Neural cell (in vitro differentiated cells): ENCODE results near the gene DENND2A.

Source experiments
- EP300 ChIP-seq: fragments of 450-650 bp; conservative IDR thresholded peaks from 2 replicates; pipeline ENCODE4 v1.6.1; 2014; ENCODE audit warnings: antibody characterized with exemption, mild to moderate bottlenecking, moderate library complexity; ENCODE audit not compliant: poor library complexity, severe bottlenecking
- TF ChIP-seq, protein P1 (sequence below): fragments of 450-650 bp; IDR thresholded peaks from 2 replicates; pipeline ENCODE4 v1.5.1; 2014; ENCODE audit warnings: antibody characterized with exemption, mild to moderate bottlenecking, moderate library complexity; ENCODE audit not compliant: poor library complexity, severe bottlenecking

DNA sequence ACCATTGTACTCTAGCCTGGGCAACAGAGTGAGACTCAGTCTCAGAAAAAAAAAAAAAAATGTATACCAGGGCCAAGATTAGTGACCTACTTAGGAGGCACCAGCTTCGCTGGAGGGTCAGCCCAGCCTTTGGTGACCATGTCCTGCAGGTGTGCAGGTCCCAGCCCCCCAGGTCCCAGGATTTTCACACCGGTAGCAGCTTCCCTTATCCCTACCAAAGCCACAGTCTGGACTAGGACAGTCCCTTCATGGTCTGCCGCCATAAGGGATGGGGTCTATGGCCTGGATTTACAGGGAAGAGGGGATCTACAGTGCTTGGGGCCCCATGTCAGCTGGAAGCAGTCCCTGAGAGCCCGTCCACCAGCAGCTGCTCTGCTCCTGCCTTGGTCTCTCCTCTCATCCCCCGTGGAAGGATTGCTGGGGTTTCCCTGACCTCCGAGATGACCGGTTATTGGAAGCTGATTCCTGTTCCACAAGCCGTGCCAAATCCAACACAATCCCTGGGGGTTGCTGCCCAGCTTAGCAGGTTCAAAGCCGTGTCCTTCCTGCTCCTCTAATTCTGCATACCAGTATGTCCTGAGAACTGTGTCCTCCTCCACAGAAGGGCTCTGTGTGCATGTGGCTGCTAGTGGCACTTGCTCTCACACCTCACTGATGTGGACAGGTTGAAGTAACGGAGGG is 44.9 kb upstream of the DENND2A start:
- TF ChIP-seq, protein P1, sequence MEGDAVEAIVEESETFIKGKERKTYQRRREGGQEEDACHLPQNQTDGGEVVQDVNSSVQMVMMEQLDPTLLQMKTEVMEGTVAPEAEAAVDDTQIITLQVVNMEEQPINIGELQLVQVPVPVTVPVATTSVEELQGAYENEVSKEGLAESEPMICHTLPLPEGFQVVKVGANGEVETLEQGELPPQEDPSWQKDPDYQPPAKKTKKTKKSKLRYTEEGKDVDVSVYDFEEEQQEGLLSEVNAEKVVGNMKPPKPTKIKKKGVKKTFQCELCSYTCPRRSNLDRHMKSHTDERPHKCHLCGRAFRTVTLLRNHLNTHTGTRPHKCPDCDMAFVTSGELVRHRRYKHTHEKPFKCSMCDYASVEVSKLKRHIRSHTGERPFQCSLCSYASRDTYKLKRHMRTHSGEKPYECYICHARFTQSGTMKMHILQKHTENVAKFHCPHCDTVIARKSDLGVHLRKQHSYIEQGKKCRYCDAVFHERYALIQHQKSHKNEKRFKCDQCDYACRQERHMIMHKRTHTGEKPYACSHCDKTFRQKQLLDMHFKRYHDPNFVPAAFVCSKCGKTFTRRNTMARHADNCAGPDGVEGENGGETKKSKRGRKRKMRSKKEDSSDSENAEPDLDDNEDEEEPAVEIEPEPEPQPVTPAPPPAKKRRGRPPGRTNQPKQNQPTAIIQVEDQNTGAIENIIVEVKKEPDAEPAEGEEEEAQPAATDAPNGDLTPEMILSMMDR = no peak
- no peak for TF ChIP-seq EP300
